HL-60 (cell line): ENCODE measurements around the gene USH1C.

ENCODE experiments used
- DNase-seq, 2 experiments: peaks; one replicate each; pipeline ENCODE4 v3.0.0-alpha.2; 2010 to 2020; ENCODE audit warnings: low read depth in 1 of 2, low spot score in 1 of 2
- H3K27ac ChIP-seq: fragments of 250-450 bp; sonication (Bioruptor Pico); replicated peaks from 2 replicates; pipeline ENCODE4 v1.5.1; 2020; ENCODE audit warnings: mild to moderate bottlenecking, moderate library complexity
- H3K27me3 ChIP-seq: fragments of 250-450 bp; sonication (Bioruptor Pico); 2 replicates; pipeline ENCODE4 v1.5.1; 2021; ENCODE audit warnings: mild to moderate bottlenecking, moderate library complexity; ENCODE audit not compliant: insufficient read depth, poor library complexity, severe bottlenecking
- H3K4me3 ChIP-seq: replicated peaks from 2 replicates; pipeline ENCODE4 v1.5.1; 2011; ENCODE audit warnings: mild to moderate bottlenecking, control low read depth, low read length; ENCODE audit not compliant: insufficient read depth
- CTCF ChIP-seq: IDR thresholded peaks from one replicate; pipeline ENCODE4 v1.5.1; 2011; ENCODE audit warnings: low read length, control low read depth, inconsistent platforms; ENCODE audit not compliant: insufficient read depth
- GABPA ChIP-seq: IDR thresholded peaks from 2 replicates; pipeline ENCODE4 v1.6.1; 2012; ENCODE audit warnings: low read depth
- POLR2AphosphoS5 ChIP-seq: IDR thresholded peaks from 2 replicates; pipeline ENCODE4 v1.6.1; 2012; ENCODE audit warnings: low read depth
- SPI1 ChIP-seq: IDR thresholded peaks from 2 replicates; pipeline ENCODE4 v1.6.1; 2012; ENCODE audit warnings: low read depth, mild to moderate bottlenecking, borderline replicate concordance
- TF ChIP-seq, protein P1 (sequence below): IDR thresholded peaks from 2 replicates; pipeline ENCODE4 v1.6.1; 2012; ENCODE audit warnings: low read depth; ENCODE audit not compliant: insufficient replicate concordance

USH1C gene

GRCh38 chr11:17508791-17509190 lies 35.4 kb downstream of the USH1C start:
- Histone ChIP-seq H3K27ac (no peak overlapping the region), H3K27me3 (peaks cover 7% of the 10 kb centered on the region), H3K4me3 (no peak overlapping the region)
- TF ChIP-seq SPI1: no peak
- no peak for TF ChIP-seq CTCF
- TF ChIP-seq POLR2AphosphoS5: no peak
- TF ChIP-seq, protein P1, sequence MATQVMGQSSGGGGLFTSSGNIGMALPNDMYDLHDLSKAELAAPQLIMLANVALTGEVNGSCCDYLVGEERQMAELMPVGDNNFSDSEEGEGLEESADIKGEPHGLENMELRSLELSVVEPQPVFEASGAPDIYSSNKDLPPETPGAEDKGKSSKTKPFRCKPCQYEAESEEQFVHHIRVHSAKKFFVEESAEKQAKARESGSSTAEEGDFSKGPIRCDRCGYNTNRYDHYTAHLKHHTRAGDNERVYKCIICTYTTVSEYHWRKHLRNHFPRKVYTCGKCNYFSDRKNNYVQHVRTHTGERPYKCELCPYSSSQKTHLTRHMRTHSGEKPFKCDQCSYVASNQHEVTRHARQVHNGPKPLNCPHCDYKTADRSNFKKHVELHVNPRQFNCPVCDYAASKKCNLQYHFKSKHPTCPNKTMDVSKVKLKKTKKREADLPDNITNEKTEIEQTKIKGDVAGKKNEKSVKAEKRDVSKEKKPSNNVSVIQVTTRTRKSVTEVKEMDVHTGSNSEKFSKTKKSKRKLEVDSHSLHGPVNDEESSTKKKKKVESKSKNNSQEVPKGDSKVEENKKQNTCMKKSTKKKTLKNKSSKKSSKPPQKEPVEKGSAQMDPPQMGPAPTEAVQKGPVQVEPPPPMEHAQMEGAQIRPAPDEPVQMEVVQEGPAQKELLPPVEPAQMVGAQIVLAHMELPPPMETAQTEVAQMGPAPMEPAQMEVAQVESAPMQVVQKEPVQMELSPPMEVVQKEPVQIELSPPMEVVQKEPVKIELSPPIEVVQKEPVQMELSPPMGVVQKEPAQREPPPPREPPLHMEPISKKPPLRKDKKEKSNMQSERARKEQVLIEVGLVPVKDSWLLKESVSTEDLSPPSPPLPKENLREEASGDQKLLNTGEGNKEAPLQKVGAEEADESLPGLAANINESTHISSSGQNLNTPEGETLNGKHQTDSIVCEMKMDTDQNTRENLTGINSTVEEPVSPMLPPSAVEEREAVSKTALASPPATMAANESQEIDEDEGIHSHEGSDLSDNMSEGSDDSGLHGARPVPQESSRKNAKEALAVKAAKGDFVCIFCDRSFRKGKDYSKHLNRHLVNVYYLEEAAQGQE: no peak
- TF ChIP-seq GABPA: no peak
- DNase-seq: no peak

GRCh38 chr11:17508306-17508705 lies 35.9 kb downstream of the USH1C start:
- peaks cover 7% of the 10 kb centered on the region for H3K27me3 ChIP-seq
- TF ChIP-seq POLR2AphosphoS5: no peak
- TF ChIP-seq CTCF: no peak
- no peak for TF ChIP-seq GABPA
- TF ChIP-seq SPI1: no peak
- TF ChIP-seq, protein P1: no peak
- no peak for DNase-seq
- H3K4me3 ChIP-seq: no peak overlapping the region
- no peak overlapping the region for H3K27ac ChIP-seq

GRCh38 chr11:17507773-17508172 lies 36.4 kb downstream of the USH1C start:
- Histone ChIP-seq H3K4me3 (no peak overlapping the region), H3K27ac (no peak overlapping the region), H3K27me3 (peaks cover 7% of the 10 kb centered on the region)
- TF ChIP-seq CTCF: no peak
- no peak for TF ChIP-seq GABPA
- TF ChIP-seq POLR2AphosphoS5: no peak
- no peak for TF ChIP-seq SPI1
- TF ChIP-seq, protein P1: no peak
- DNase-seq: no peak
